ENCODE measurements around the gene ACOX2.
A peak's percentile ranks its signal among the peaks of the same experiment; 100 is the strongest.

ACOX2 gene

DNA sequence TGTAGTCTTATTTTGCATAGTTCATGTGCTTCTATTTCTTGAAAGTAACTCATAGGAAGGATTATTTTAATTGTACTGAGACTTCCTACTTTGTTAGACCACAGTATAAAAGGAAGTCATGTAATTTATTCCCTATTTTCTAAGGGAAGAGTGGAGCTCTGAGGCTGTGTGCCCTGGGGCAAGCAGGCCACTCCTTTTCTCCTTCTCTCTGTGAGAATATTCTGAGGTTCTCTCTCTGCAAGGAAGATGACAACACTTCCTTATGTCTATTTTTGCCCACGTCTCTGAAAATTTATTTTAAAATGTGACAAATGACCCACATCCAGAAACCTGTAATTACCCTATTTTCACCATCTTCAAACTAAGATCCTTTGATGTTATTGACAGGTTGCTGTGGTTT lies 34.1 kb downstream of the ACOX2 start:
- DNase-seq, result no peak

- DNase-seq, result no peak
Observed at GRCh38 chr3:58497097-58497496, 39.9 kb downstream of the ACOX2 start.

GRCh38 chr3:58496206-58496857 lies 40.7 kb downstream of the ACOX2 start:
- DNase-seq, result no peak

DNA sequence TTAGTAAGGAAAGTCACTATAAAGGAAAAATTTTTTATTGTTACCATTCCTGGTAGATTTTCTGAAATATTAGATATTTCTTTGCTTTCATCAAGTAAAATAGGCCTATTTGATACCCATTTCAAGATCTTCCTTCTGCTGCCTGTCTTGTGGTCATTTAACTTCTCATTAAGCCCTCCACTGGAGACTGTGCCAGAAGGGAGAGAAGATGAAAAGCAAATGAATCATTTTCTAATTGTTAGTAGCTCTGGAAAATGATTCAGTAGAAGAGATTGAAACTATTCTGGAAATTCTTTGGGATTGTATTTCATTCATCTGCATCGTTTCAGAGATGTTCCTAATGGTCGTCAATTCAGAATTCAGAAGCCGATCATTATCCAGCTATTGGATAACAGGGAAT lies 41.9 kb downstream of the ACOX2 start:
- no peak for DNase-seq

DNA sequence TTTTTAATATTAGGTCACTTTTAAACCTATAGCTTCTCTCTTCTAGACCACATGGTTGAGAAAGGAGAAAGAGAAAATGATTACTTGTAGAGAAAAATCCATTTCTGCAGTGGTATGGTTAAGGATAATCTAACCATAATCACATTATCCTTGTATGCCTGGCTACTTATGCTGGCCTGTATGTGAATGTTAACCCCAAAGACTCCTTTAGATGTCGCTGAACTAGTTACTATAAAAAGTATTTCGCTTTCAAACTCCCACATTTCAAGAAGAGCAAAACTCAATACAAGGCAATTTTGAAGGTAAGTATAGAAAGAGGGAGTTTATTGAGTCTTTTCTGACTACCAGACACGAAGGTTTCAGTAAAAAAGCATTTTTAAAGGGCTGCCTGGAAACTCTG lies 42.9 kb downstream of the ACOX2 start:
- DNase-seq, result no peak

DNA sequence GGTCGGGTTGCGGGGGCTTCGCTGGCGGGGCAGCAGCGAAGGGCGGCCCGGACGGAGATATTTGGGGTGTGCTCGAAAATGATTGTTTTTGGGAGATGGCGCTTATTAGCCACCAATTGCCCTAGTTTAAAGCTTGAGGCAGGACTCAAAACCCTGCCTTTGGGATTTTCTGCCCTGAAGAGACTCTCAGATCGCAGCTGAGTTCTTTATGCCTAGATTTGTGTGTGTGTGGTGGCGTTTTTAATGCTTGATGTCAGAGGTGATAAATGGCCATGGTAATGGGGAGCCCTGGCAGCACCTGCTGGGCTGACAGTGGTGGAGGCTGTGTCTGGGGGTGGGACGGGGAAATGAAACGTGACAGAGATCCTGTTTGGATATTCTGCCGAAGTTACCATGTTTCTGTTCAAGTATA lies 44.5 kb downstream of the ACOX2 start:
- DNase-seq, result no peak

GRCh38 chr3:58491506-58492402 lies 45.2 kb downstream of the ACOX2 start, which contains the start of gene KCTD6:
KCTD6 (plus strand) TSS chr3:58492096; CDS start chr3:58498756, 6,660 bp downstream.
- peak; percentile 20 to 79 for DNase-seq

DNA sequence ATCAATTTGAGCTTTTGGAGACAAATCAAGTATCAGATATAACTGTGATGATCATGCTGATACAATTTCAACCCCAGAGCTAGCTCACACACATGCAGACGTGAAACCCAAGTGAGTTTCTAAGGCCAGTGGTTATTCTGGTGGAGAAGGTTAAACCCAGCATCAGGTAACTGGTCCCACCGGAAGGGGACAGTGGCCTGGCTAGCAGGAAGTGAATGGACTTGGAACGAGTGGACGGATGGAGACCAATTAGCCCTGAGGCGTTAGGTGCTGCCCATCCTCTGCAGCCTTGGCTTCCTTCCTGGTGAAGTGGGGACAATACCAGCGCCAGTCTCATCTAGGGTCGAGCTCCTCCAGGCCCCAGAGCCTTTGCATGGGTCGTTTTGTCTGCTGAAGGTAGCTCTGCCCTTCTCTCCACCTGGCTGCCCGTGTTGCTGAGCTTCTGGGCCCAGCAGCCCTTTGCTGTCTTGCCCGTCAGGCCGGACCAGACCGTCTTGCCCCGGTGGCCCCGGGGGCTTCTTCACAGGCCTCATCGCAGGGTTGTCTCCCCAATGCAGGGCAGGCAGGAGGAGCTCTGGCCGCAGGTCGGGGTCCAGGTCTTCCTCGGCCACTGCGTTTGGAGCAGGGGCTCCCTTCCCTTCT lies 46.0 kb downstream of the ACOX2 start:
- DNase-seq, result no peak

- no peak for DNase-seq
Observed at GRCh38 chr3:58488967-58489366, 48.0 kb downstream of the ACOX2 start.

- DNase-seq, result no peak
Observed at GRCh38 chr3:58487140-58487886, 49.7 kb downstream of the ACOX2 start.

- DNase-seq, result no peak
Observed at GRCh38 chr3:58485801-58486435, 51.1 kb downstream of the ACOX2 start.

GRCh38 chr3:58484722-58485069 lies 52.3 kb downstream of the ACOX2 start:
- no peak for DNase-seq

DNA sequence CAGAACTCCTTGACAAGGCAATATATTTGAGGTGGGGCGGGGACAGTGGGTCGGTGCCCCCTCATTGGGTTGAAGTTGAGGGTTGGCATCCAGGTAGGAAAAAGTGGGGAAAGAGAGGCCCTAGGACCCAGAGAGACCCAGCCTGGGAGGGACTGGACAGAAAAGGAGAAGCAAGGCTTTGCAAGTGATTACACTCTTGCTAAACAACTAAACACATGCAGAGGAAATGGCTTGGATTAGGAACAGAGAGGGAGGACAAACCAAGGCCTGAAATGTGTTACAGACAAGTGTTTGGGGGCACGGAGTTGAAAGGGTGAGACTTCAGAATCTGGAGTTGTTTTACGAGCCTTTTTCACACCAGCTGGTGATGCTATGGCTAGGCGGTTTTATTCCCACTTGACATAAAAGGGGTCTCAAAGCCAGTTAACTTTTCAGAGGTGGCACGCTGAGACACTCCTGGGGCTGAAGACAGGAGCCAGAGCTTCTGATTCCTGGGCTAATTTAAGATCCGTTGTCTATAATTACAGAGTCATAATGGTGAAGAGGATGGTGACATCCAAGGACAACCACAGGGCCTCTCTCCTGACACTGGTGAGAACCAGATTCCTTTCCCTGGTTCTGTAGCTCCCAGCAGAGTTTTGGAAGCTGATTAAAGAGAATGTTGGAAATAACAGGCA lies 52.8 kb downstream of the ACOX2 start:
- DNase-seq, result no peak

DNA sequence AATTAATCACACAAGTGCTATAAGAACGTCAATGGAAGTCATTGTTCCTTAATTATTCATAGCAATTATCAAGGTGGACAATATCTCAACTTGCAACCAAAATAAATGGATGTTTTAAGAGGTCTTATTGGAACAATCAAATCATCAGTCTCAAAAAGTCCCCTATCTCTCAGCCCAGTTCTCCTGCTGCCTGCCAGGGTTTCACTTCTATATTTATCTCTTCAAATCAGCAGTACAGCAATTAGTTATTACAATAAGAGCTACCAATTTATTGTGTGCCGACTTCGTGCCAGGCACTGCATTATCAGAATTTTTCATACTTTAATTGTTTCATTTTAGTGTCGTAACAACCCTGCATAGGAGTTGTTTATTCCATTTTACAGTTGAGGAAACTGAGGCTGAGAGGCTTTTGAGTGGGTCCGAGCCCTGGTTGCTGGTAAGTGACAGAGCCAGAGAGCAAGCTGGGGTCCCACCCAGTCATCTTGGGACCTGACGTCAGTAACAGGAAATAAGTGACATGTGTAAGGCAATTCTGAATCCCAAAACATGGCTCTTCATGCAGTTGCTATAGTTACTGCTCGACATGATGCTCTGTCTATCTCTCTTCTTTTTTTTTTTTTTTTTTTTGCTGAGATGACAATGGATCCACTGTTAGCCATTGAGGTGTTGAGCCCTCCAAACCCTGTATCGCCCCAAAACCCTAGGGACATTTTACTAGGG lies 53.9 kb downstream of the ACOX2 start:
- no peak for DNase-seq

DNA sequence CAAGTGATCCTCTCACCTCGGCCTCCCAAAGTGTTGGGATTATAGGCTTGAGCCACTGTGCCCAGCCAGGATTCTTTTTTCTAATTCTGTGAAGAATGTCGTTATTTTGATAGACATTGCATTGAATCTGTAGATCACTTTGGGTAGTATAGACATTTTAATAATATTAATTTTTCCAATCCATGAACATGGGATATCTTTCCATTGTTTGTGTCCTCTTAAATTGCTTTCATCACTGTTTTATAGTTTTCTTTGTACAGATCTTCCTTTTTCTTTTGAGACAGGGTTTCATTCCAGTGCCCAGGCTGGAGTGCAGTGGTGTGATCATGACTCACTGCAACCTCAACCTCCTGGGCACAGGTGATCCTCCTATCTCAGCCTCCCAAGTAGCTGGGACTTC lies 56.7 kb downstream of the ACOX2 start:
- DNase-seq, result no peak

DNA sequence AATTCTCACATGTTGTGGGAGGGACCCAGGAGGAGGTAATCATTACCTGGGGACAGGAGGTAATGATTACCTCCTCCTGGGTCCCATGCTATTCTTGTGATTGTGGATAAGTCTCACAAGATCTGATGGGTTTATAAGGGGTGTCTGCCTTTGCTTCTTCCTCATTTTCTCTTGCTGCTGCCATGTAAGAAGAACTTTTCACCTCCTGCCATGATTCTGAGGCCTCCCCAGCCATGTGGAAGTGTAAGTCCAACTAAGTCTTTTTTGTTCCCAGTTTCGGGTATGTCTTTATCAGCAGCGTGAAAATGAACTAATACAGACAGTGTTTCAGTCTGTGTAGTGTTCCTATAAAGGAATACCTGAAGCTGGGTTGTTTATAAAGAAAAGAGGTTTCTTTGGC lies 58.2 kb downstream of the ACOX2 start:
- DNase-seq, result no peak

- DNase-seq, result no peak
Observed at GRCh38 chr3:58474967-58475578, 61.9 kb downstream of the ACOX2 start.

DNA sequence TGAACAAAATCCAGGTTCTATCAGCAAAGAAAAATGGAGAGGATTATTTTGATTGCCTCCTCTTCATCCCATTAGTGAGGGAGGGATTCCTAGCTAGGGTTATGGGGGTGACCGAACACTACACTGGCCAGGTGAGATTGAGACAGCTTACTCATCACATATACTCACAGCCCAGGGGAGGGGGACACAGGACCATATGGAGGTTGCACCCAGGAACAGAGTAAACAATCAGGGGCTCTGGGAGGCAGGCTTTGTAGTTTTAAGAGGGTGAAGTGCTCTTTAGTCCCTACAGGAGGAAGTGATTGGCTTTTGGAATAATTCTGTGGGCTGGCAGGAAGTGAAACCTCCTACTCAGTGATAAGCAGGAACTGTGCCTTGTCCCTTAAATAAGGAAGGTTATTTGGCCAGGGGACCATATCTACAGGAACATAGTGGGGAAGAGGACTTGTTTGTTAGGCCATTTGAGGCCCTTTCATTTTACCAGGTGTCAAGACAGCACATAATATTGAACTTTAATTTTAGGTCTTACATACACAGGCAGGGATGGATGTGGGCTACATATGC lies 62.6 kb downstream of the ACOX2 start:
- DNase-seq, result no peak

DNA sequence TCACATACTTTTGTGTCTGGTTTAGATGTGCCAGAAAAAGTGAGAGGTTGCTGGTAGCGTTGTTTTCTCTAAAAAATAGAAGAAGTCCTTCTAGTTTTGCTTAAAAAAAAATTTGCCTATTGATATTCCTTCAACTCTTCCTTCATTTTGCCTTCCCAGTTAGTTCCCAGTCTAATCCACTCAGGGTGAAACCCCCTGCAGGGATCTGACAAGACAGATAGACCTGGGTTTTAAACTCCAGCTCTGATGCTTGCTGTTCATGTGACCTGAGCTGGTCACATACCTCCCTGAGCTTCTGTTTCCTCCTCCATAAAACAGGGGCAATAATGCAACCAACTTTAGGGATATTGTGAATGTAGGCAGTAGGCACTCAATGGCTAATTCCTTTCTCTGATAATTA lies 63.7 kb downstream of the ACOX2 start:
- DNase-seq, result no peak
